DOHH2 (cell line): ENCODE measurements around the gene ACTRT2.

Experiments
- H3F3A ChIP-seq: fragments of 200-600 bp; sonication (generic), shearing (Covaris generic); 2 replicates; pipeline ENCODE4 v1.6.0; 2016; ENCODE audit warnings: antibody characterized with exemption, mild to moderate bottlenecking; ENCODE audit not compliant: control insufficient read depth, insufficient read depth
- H3K27ac ChIP-seq: fragments of 200-600 bp; sonication (generic); 2 replicates; pipeline ENCODE4 v1.5.1; 2014; ENCODE audit warnings: low read depth, mild to moderate bottlenecking, low read length, moderate library complexity
- H3K27me3 ChIP-seq: fragments of 200-600 bp; sonication (generic); 2 replicates; pipeline ENCODE4 v1.6.1; 2014; ENCODE audit warnings: mild to moderate bottlenecking, low read length, mixed read lengths; ENCODE audit not compliant: control insufficient read depth
- H3K36me3 ChIP-seq: fragments of 200-600 bp; sonication (generic); 2 replicates; pipeline ENCODE4 v1.6.1; 2014; ENCODE audit warnings: mild to moderate bottlenecking, low read length, moderate library complexity, mixed read lengths; ENCODE audit not compliant: control insufficient read depth
- H3K4me1 ChIP-seq: fragments of 200-600 bp; sonication (generic); 2 replicates; pipeline ENCODE4 v1.6.1; 2014; ENCODE audit warnings: mild to moderate bottlenecking, low read length, mixed read lengths; ENCODE audit not compliant: control insufficient read depth
- H3K4me2 ChIP-seq: fragments of 200-600 bp; sonication (generic); 2 replicates; pipeline ENCODE4 v1.6.0; 2014; ENCODE audit warnings: mild to moderate bottlenecking, low read length, moderate library complexity
- H3K4me3 ChIP-seq: fragments of 200-600 bp; sonication (generic); 2 replicates; pipeline ENCODE4 v1.5.1; 2014; ENCODE audit warnings: mild to moderate bottlenecking, low read length, mixed read lengths
- H3K79me2 ChIP-seq: fragments of 200-600 bp; sonication (generic); 2 replicates; pipeline ENCODE4 v1.6.1; 2014; ENCODE audit warnings: mild to moderate bottlenecking, low read length, mixed read lengths; ENCODE audit not compliant: control insufficient read depth
- H3K9me2 ChIP-seq: fragments of 200-600 bp; sonication (generic); replicated peaks from 2 replicates; pipeline ENCODE4 v1.6.1; 2014; ENCODE audit warnings: mild to moderate bottlenecking, low read length, mixed read lengths; ENCODE audit not compliant: control insufficient read depth
- H3K9me3 ChIP-seq: fragments of 200-600 bp; sonication (generic); 2 replicates; pipeline ENCODE4 v1.6.1; 2014; ENCODE audit warnings: antibody characterized with exemption, low read length, mixed read lengths; ENCODE audit not compliant: control insufficient read depth, insufficient read depth
- H4K20me1 ChIP-seq: fragments of 200-600 bp; sonication (generic); 2 replicates; pipeline ENCODE4 v1.6.0; 2014; ENCODE audit warnings: low read depth, mild to moderate bottlenecking, antibody characterized with exemption, low read length, moderate library complexity; ENCODE audit not compliant: control insufficient read depth, insufficient read depth
- EZH2phosphoT487 ChIP-seq: fragments of 200-600 bp; sonication (generic); IDR thresholded peaks from 2 replicates; pipeline ENCODE4 v1.6.1; 2017; ENCODE audit warnings: borderline replicate concordance, mild to moderate bottlenecking, antibody characterized with exemption, low read length, moderate library complexity, mixed read lengths
- TF ChIP-seq, protein P1 (sequence below): fragments of 200-600 bp; sonication (generic); IDR thresholded peaks from one replicate; pipeline ENCODE4 v1.5.1; 2014; ENCODE audit warnings: antibody characterized with exemption, mild to moderate bottlenecking, low read depth, low read length; ENCODE audit not compliant: poor library complexity, severe bottlenecking

Gene ACTRT2

DNA sequence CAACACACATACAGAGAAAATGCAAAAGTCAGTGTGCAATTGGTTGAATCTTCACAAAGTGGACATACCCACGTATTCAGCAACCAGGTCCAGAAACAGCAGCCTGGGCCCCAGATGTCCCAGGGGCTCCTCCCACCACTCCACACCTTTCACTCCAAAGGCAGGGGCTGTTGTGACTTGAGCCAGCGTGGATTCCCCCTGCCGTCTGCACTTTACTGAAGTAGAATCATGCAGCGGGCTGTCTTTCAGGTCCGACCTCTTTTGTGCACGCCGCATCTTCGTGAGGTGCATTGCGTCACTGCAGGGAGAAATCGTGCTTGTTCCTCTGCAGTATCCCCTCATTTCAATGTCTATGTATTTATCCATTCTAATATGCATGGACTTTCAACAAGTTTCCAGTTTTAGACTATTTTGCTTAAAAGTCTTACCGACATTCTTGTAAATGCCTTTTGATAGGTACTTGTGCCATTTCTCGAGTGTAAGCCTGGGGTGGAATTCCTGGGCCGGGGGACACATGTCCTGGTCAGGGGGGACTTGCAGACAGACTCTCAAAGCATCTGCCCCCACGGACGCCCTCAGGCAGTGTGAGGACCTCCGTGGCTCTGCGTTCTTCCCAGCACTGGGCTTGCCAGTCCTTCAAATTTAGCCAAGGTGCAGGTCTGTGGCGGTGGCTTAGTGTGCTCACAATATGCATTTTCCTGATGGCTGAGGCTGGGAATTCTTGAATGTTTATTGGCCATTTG lies 29.3 kb upstream of the ACTRT2 start:
- Histone ChIP-seq H4K20me1 (no peaks in the 10 kb centered on the region), H3K27ac (no peak overlapping the region), H3K4me1 (no peaks in the 10 kb centered on the region), H3K79me2 (no peaks in the 10 kb centered on the region), H3K9me2 (no peaks in the 10 kb centered on the region), H3F3A (no peaks in the 10 kb centered on the region), H3K27me3 (no peaks in the 10 kb centered on the region), H3K4me3 (no peak overlapping the region), H3K4me2 (no peak overlapping the region), H3K9me3 (peaks cover 10% of the 10 kb centered on the region), H3K36me3 (no peaks in the 10 kb centered on the region)
- TF ChIP-seq EZH2phosphoT487: no peak
- TF ChIP-seq, protein P1, sequence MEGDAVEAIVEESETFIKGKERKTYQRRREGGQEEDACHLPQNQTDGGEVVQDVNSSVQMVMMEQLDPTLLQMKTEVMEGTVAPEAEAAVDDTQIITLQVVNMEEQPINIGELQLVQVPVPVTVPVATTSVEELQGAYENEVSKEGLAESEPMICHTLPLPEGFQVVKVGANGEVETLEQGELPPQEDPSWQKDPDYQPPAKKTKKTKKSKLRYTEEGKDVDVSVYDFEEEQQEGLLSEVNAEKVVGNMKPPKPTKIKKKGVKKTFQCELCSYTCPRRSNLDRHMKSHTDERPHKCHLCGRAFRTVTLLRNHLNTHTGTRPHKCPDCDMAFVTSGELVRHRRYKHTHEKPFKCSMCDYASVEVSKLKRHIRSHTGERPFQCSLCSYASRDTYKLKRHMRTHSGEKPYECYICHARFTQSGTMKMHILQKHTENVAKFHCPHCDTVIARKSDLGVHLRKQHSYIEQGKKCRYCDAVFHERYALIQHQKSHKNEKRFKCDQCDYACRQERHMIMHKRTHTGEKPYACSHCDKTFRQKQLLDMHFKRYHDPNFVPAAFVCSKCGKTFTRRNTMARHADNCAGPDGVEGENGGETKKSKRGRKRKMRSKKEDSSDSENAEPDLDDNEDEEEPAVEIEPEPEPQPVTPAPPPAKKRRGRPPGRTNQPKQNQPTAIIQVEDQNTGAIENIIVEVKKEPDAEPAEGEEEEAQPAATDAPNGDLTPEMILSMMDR: no peak

DNA sequence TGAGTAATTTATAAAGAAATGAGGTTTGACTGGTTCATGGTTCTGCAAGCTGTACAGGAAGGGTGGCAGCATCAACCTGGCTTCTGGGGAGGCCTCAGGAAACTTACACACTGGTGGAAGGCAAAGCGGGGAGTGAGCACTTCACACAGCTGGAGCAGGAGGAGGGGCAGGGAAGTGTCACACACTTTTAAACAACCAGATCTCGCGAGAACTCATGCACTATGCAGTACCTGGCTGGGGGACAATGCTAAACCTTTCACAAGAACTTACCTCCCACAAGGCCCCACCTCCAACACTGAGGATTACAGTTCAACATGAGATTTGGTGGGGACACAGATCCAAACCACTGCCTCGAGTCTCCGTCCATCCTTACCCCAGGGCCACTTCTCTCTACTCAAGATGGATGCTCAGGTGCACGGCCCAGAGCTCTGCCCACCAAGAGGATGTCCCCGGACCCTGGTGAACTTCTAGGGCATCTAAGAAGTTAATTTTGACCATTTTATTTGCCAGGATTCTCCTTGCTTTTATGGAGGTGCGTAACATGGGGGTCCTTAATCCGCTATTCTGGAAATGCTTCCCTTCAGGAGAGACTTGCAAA lies 22.7 kb upstream of the ACTRT2 start:
- no peak overlapping the region for H3K27ac ChIP-seq
- H3K9me3 ChIP-seq: peaks cover 10% of the 10 kb centered on the region
- no peaks in the 10 kb centered on the region for H3K4me1 ChIP-seq
- H3K4me2 ChIP-seq: no peak overlapping the region
- no peaks in the 10 kb centered on the region for H3K9me2 ChIP-seq
- H4K20me1 ChIP-seq: no peaks in the 10 kb centered on the region
- no peak overlapping the region for H3K4me3 ChIP-seq
- H3K36me3 ChIP-seq: no peaks in the 10 kb centered on the region
- no peaks in the 10 kb centered on the region for H3F3A ChIP-seq
- no peaks in the 10 kb centered on the region for H3K27me3 ChIP-seq
- TF ChIP-seq EZH2phosphoT487: no peak
- TF ChIP-seq, protein P1: no peak
- H3K79me2 ChIP-seq: no peaks in the 10 kb centered on the region

DNA sequence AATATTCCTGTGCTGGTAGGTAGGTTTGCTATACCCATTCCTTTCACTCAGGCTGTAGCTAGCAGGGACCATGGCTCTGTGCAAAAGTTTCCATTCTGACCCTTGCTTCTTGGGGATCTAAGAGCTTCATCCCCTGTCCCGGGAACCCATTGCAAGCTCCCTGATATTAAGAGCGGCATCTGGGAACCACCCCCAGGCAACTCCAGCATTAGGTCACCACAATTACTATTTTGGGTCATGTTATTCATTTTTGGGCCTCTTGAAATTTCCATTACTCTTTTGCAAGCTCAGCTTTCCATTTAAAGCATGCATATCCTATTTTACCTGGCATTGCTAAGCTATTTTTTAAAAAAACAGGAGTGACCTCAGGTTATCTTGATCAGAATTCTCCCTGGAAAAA lies 22.1 kb upstream of the ACTRT2 start:
- no peaks in the 10 kb centered on the region for H3K9me2 ChIP-seq
- TF ChIP-seq EZH2phosphoT487: no peak
- TF ChIP-seq, protein P1: no peak
- H3K79me2 ChIP-seq: no peaks in the 10 kb centered on the region
- no peaks in the 10 kb centered on the region for H4K20me1 ChIP-seq
- no peak overlapping the region for H3K4me3 ChIP-seq
- H3K36me3 ChIP-seq: no peaks in the 10 kb centered on the region
- H3K27ac ChIP-seq: no peak overlapping the region
- H3K9me3 ChIP-seq: peaks cover 5% of the 10 kb centered on the region
- no peaks in the 10 kb centered on the region for H3K27me3 ChIP-seq
- H3K4me2 ChIP-seq: no peak overlapping the region
- H3K4me1 ChIP-seq: no peaks in the 10 kb centered on the region
- H3F3A ChIP-seq: no peaks in the 10 kb centered on the region
